ENCODE results near the gene PFN1.

The PFN1 gene

DNA sequence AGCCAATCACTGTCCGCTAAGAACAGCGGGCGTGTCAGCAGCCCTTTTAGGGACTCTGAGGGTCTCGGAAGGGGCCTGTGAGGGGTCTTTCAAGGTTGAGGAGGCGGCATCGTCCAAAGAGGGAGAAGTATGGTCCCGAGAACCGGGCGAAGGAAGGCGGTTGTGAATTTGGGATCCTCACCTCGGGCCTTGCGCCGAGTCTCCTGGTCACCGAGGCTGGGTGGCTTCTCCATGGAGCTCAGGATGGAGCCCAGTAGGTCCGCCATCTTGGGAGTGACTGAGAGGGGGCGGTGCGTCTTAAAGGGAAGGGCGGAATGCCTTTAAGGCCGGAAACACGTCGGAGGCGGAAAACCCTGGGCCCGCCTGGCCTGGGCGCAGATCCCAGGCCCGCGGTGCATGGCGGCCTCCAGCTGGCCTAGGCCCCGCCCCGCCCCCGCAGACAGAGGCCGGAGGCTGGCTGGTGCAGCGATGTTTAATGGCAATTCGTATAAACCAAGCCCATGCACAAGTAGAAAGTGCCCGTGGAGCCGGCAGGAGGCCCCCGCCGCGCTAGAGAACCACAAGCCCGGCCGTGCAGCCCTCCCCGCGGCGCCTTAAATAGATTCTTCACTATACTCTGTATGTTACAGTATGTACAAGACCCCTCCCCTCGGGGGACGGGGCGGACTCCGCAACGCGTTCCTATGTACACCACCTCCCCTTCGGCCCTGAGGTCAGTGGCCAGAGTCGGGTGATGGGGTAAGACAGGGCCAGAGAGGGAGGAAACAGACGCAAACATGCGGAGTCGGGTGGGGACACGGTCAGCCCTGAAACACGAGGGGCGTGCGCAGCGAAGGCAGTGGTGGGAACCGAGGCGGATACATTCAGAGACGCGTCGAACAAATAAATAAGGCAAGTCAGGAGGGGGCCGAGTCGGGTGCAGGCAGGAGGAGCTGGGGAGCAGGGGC lies 19.5 kb upstream of the PFN1 start, which contains the start of gene SPAG7:
Gene SPAG7, minus strand, starts transcription at position 279 of the 947 bp plus-strand sequence. Its CDS starts 13 bp downstream, at position 266.
- peak; percentile 76 to 88 for DNase-seq

DNA sequence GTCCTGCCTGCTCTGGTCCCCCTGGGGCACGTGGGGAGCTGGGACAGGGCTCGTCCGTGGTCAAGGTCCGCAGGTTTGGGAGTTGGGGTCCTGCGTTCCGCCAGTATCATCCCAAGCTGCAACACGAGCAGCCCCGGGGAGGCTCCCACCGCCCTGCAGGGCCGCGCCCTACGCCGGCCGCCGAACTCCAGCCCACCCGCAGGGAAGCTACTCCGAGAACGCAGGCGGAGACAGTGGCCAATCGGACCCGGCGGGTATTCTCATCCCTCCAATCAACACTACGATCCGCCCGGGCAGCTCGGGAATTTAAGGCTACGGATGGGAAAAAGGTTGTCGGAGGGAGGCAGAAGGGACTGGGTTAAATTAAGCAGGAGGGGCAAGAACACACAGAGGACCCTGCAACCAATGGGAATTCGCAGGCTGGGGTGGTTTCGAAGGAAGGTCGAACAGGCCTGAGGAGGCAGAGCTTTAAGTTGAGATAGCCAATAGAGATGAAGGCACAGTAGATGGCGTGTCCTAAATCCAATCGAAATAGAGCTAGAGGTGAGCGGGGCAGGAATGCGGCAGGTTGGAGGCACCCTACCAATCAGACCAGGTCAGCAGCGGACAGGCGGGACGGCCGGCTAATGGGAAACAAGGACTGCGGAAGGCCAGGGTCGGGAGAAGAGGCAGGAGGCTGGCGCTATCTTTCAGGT lies 18.7 kb upstream of the PFN1 start:
- peak; percentile 88 to 89 for DNase-seq

GRCh38 chr17:4965311-4965986 lies 17.1 kb upstream of the PFN1 start:
- no peak for DNase-seq

DNA sequence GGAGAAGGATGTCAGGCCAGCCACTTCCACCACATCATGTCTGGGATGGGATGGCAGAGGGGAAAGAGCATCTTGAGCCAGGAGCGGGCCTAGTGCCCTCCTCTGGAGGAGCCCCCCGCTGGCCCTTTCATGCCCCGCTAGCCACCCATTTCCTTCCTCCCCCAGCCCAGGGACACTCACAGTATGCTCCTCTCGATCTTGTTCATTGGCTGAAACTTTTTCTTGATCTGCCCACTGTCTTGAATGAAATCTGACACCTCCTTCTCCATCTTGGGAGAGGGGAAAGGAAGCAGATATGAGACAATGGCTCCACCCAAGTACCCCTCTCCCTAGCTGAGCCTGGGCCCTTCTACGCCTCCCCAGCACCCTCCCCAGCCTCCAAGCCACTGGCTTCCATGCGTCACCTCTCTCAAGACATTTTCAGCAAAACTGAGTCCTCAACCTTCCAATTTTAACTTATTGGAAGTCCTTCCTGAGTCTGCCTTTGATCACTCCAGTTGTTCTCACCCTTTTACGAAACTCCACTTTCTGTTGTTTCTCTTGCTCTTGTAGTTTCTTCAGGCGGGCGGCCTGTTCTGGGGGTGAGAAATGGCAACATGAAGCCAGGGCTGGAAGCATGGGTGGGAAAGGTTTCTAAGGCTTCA lies 12.1 kb upstream of the PFN1 start:
- no peak for DNase-seq

DNA sequence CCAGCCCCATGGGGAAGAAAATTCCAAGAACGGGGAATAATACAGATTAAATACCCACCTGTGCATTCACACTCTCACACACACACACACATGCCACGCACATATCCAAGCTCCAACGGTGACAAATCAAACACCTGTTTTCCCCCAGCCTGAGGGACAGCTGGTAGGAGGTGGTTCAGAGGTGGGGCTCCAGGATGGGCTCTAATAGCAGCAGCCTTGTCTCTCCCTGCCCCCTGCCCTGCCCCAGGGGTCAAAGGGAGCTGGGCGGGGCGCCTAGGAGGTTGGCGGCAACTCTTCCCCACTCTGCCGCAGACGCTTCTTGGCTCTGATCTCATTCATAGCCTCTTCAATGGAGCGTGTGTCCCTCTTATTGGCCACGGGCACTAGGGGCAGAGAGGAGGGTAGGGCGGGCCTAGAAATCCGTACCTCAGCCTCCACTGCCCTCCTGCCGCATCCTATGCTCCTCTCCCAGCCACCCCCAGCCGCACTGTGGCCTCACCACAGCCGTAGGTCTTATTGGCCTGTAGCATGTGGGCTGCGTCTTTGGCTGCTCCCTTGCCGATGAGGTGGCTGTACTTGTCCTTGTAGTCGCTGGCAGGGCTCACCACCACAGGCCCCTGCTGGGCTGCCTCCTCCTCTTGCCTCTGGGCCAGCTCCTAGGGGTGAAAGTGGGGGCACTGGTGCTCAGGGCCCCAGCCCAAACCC lies 11.1 kb upstream of the PFN1 start:
- no peak for DNase-seq

DNA sequence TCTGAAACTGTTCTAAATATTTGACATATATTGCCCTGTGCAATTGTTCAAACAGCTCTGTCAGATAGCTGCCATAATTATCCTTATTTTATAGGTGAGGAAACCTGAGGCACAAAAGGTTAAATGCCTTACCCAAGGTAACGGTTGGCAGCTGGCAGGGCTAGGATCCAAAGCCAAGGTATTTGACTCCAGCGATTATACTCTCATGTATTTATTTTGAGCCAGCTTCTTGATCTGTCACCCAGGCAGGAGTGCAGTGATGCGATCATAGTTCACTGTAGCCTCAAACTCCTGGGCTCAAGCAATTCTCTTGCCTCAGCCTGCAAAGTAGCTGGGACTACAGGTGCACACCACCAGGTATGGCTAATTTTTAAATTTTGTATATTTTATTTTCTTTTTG lies 9.8 kb upstream of the PFN1 start:
- DNase-seq: no peak

DNA sequence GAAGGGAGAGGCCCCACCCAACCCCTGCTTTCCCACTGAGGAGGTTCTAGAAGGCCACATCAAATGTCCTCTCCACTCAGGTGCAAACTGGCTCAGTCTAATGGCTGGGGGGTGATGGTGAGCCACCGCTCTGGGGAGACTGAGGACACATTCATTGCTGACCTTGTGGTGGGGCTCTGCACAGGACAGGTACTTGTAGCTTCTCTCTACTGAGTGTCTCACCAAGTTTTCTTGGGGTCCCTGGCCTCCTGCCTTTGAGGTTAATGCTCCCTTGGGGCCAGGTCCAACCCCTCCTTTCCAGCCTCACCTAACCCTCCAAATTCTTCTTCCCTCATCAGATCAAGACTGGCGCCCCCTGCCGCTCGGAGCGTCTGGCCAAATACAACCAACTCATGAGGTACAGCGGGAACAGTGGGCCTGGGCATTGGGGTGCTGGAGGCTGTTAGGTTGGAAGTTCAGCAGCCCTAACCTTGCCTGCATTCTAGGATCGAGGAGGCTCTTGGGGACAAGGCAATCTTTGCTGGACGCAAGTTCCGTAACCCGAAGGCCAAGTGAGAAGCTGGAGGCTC lies 8.2 kb upstream of the PFN1 start:
- DNase-seq: no peak

DNA sequence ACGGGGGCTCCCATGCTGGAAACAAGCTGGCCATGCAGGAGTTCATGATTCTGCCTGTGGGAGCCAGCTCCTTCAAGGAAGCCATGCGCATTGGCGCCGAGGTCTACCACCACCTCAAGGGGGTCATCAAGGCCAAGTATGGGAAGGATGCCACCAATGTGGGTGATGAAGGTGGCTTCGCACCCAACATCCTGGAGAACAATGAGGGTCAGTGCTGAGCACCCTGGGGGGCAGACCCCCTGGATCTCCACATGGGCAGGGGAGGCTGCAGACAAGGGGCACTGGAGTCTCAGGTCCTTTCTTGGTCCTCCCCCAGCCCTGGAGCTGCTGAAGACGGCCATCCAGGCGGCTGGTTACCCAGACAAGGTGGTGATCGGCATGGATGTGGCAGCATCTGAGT lies 6.8 kb upstream of the PFN1 start:
- no peak for DNase-seq

DNA sequence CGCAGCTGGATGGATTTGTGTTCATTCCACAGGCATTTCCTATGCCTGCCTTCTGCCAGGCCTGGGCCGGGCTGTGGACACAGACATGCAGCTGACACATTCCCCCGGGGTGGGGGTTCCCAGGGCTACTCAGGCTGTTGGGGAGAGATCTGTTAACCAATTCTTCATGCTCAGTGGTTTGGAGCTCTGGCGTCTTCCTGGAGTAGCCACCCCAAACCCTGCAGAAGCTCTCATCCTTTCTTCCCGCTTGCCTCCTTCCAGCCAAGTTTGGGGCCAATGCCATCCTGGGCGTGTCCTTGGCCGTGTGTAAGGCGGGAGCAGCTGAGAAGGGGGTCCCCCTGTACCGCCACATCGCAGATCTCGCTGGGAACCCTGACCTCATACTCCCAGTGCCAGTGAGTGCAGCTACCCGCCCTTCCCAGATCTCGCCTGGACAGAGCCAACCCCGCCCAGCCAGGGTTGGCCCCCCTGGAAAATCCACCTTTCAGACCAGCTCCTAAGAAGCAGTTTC lies 5.2 kb upstream of the PFN1 start:
- DNase-seq: no peak

DNA sequence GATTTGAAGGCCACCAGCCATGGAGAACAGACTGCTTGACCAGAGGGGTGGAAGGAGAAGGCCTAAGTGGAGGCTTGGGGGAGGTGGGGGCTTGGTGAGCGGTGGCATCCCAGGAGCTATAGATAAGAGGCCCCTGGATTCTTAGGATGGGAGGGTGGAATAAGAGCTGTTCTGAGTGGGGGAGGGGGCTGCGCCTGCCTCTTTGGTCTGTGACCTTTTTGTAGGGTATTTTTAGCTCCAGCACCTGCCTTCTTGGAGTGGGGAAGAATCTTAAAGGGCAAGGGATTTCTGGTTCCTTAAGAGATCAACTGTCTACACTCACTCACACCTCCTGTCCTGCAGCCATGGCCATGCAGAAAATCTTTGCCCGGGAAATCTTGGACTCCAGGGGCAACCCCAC lies 3.2 kb upstream of the PFN1 start:
- DNase-seq: no peak

GRCh38 chr17:4950746-4951204 lies 2.4 kb upstream of the PFN1 start, which contains the start of gene ENO3:
Gene ENO3 (plus strand): TSS chr17:4951119. CDS start chr17:4951830, 711 bp downstream.
- DNase-seq: no peak

DNA sequence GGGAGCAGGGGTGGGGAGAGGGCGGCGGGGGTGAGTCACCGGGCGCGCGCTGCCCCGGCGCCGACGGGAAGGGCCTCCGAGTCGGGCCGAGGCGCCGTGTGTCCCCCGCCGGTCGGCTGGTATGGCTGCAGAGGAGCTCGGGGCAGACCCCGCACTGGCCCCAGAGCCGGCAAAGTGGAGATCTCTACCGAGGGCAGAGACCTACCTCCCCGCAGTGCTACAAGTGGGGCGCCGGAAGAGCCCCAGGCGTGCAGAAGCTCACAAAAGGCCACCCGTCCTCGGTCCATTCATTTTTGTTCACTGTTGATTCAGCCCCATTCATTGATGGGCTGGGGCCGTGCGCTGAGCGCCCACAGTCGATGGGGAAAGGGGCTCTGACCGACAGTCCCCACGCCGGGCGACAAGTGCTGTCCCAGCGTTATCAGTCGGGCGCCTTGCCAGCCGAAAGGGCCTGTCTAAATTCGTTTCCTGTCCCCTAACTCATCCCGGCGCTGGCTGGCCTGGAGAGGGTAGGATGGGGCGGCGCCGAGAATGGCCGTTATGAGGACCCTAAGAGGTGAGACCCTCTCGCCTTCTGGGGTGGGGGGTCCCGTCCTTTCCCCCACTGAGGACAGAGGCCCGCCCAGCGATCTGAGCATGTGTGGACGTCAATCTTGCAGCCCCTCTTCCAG lies 1.9 kb upstream of the PFN1 start:
- no peak for DNase-seq

DNA sequence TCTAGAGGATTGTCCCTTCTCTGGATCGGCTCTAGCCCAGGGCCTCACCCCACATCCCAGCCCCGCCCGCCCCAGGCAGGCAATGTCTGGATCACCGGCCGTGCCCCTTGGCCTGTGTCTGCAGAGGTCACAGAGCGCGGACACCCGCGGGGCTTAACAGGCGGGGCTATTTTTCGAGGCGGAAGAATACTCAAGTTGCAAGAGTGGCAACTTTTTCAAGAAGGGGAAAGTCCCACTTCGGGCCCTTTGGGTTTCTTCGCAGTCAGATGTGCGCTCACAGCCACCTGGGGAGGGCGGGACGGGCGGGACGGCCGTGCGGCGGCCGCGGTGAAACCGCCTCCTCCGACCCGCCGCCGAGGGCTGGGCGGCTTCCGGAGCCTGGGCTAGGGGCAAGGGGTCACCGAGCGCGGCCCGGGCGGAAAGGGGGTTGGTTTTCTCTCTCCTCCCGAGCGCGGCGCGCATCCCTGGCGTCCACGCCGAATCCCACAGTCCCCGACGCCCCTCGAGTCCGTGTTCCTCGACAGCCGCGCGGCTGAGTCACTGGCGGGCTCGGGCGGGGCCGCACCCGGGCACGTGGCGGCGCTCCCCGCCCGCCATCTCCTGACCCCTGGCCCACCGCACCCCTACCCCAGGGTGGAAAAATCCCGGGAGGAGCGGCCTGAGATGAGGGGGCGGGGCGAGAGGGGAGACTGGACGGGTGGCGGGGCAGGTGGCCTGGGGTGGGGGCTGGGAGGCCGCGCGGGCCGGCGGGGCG lies 1.2 kb upstream of the PFN1 start:
- DNase-seq: no peak

DNA sequence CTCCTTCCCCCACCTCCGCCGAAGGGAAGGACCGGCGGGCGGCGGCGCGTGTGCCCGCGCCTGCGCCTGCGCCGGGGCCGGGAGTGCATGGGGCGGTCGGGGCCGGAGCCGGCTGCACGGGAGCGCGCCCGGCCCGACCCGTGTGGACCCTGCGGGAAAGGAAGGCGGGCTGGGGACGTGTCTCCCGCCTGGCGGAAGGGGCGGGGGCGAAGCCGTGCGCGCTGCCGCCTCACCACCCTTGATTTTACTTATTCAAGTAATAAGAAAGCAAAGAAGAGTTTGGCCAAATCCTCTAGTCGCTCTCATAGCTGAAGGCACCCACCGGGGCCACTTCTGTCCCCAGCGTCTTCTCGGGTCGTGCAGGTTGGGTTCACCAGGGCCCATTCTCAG lies 596 bp upstream of the PFN1 start:
- DNase-seq: peak; percentile 33 to 53

- DNase-seq: no peak
These were observed 742 bp downstream of the PFN1 start for GRCh38 chr17:4947411-4948165.

DNA sequence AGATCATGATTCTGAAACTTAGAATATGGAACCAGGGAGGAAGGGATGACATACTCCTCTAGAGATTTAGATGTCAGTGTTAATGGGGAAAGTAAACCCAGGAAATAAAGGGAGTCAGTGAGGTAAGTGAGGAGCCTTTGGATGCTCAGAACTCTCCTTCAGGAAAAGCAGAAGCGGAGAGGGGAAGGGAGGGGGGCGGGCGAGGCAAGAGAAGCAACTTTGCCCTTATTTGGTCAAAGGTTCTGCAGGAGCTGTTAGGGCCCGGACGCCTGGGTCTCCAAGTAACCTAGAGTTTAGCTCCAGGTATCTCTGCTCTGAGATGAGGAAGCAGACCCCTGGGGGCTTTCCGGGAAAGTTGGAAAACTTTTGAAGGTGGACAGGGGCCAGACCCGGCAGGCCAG lies 1.3 kb downstream of the PFN1 start:
- DNase-seq: no peak

- DNase-seq: no peak
These were observed 1.9 kb downstream of the PFN1 start for GRCh38 chr17:4946312-4946976.

DNA sequence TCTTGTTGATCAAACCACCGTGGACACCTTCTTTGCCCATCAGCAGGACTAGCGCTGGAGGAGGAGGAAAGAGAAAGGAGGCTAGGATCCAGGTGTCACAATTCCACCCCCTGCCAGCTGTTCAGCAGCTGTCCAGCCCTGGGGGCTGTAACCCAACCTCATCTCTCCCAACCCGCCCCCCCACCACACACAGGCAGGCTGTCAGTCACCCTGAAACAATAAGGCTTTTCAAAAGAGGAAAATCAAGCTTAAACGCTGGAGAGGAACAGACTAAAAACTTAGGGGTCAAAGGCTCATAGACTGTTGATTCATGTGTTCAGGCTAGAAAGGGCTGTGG lies 2.4 kb downstream of the PFN1 start:
- no peak for DNase-seq
